GM23338 (cell line): Measurements from ENCODE around the gene ALDH7A1.

Experiments
- CREB1 ChIP-seq: fragments of 250-450 bp; sonication (Bioruptor Pico); IDR thresholded peaks from 2 replicates; pipeline ENCODE4 v1.5.0; 2020; ENCODE audit warnings: low read depth, mild to moderate bottlenecking, moderate library complexity
- CTCF ChIP-seq, 2 experiments: fragments of 200-600 bp in 1 of 2; sonication (generic) in 1 of 2; conservative IDR thresholded peaks; 2 replicates each; pipeline versions ENCODE4 v1.5.1 to v1.6.1; 2016 to 2017; ENCODE audit warnings: antibody characterized with exemption in 2 of 2, low read depth in 2 of 2, mild to moderate bottlenecking in 2 of 2, moderate library complexity in 1 of 2
- EZH2 ChIP-seq: fragments of 200-600 bp; sonication (generic); IDR thresholded peaks from one replicate; pipeline ENCODE4 v1.8.0; 2017; ENCODE audit warnings: antibody characterized with exemption, mild to moderate bottlenecking, low read depth; ENCODE audit not compliant: unreplicated experiment
- JUNB ChIP-seq: IDR thresholded peaks from one replicate; pipeline ENCODE4 v1.6.1; 2016; ENCODE audit warnings: antibody characterized with exemption; ENCODE audit not compliant: unreplicated experiment
- POLR2AphosphoS5 ChIP-seq: IDR thresholded peaks from 2 replicates; pipeline ENCODE4 v1.6.1; 2016; ENCODE audit warnings: antibody characterized with exemption, low read depth

GRCh38 chr5:126482591-126482990 is 112.4 kb downstream of the ALDH7A1 start:
- TF ChIP-seq CTCF (conservative IDR thresholded peaks at IDR 0.05; ENCODE audit: low read depth in 2 of 2) (no peak), CREB1 (CRISPR knock-in tag) (no peak), JUNB (no peak), POLR2AphosphoS5 (no peak), EZH2 (no peak)
